Measurements from ENCODE around the gene PTTG1IP. TPM values are rescaled to one million over a fixed set of nuclear protein-coding genes. Genes with fewer than 3 reads are reported as not detected.
"Not testable (repeated sequence)": the region's sequence is repeated elsewhere in the genome, so short reads cannot be mapped to it uniquely, and the experiment has no call there.

The PTTG1IP gene
- total and polyA plus RNA-seq, 2 of the 4 experiments (the other 2 are of a cell fraction): 167 to 194 TPM

- H2BK15ac ChIP-seq (ENCODE audit: low read depth, low read length): no peak overlapping the region
- H3K56ac ChIP-seq (ENCODE audit: extremely low read depth, insufficient read depth, low read length): no peak overlapping the region
- no peak overlapping the region for H2AFZ ChIP-seq (replicated peaks; ENCODE audit: low read length, poor library complexity)
- no peak overlapping the region for H3K23ac ChIP-seq (ENCODE audit: low read depth, low read length)
- no peak overlapping the region for H2BK20ac ChIP-seq (ENCODE audit: low read depth, low read length)
- H3K4me2 ChIP-seq (ENCODE audit: low read depth, low read length): no peak overlapping the region
- no peak overlapping the region for H2AK9ac ChIP-seq (replicated peaks; ENCODE audit: low read depth, low read length, poor library complexity)
- peaks cover 18% of the 10 kb centered on the region for H3K27me3 ChIP-seq (ENCODE audit: control insufficient read depth, insufficient read depth, low read length)
- POLR2A ChIA-PET (ENCODE audit: unreplicated experiment): no interaction called here
- intact Hi-C loops (cut with micrococcal nuclease) (loop anchor here (1.0 kb wide), 1 partner anchor 11 kb away; no protein-coding TSS in a partner anchor), dilution Hi-C loops (cut with HindIII; ENCODE audit: low sequenced_read_pairs, unreplicated experiment) (no loop called here), in situ Hi-C loops (cut with MboI; ENCODE audit: low sequenced_read_pairs) (no loop called here)
- H4K8ac ChIP-seq (ENCODE audit: low read depth in 2 of 2, low read length in 2 of 2): no peak overlapping the region
- WGBS, 2 experiments (ENCODE audit: extremely low coverage in 2 of 2, insufficient read length in 1 of 2): no CpG with 5 or more reads among the region's 5 CpGs
- TF ChIP-seq USF2 (IDR thresholded peaks at IDR 0.05; ENCODE audit: low read depth, low read length) (no peak), RFX5 (IDR thresholded peaks at IDR 0.05; ENCODE audit: low read depth, low read length) (no peak), CEBPB (IDR thresholded peaks at IDR 0.05; ENCODE audit: low read depth, low read length) (no peak), POLR2A (IDR thresholded peaks at IDR 0.05; ENCODE audit: low read depth, low read length) (no peak)
- TF ChIP-seq, protein P1, sequence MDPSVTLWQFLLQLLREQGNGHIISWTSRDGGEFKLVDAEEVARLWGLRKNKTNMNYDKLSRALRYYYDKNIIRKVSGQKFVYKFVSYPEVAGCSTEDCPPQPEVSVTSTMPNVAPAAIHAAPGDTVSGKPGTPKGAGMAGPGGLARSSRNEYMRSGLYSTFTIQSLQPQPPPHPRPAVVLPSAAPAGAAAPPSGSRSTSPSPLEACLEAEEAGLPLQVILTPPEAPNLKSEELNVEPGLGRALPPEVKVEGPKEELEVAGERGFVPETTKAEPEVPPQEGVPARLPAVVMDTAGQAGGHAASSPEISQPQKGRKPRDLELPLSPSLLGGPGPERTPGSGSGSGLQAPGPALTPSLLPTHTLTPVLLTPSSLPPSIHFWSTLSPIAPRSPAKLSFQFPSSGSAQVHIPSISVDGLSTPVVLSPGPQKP (IDR thresholded peaks at IDR 0.05; ENCODE audit: borderline replicate concordance, low read depth, low read length): no peak
- no peaks in the 10 kb centered on the region for H4K20me1 ChIP-seq (ENCODE audit: insufficient read depth, low read length)
- H3K79me1 ChIP-seq (ENCODE audit: low read depth in 1 of 2, low read length in 2 of 2): no peaks in the 10 kb centered on the region
- peaks cover 5% of the 10 kb centered on the region; the same call in 1 of the 2 replicates for H3K4me1 ChIP-seq (ENCODE audit: control insufficient read depth, insufficient read depth, low read length)
- H3K18ac ChIP-seq (ENCODE audit: low read depth, low read length): no peak overlapping the region
- DNase-seq: no peak
- H4K5ac ChIP-seq (ENCODE audit: low read depth, low read length): no peak overlapping the region
- no peak overlapping the region for H2AK5ac ChIP-seq (ENCODE audit: low read depth, low read length)
- no peak overlapping the region for H3K27ac ChIP-seq (ENCODE audit: insufficient read depth, low read length)
- H3K4ac ChIP-seq (ENCODE audit: low read depth, low read length): no peak overlapping the region
- no TSS peak for BruUV-seq (replicated peaks)
- no peaks in the 10 kb centered on the region for H3K9me1 ChIP-seq (ENCODE audit: insufficient read depth, low read length)
- no peak overlapping the region for H2BK5ac ChIP-seq (ENCODE audit: low read depth, low read length, poor library complexity, severe bottlenecking)
- no peak for ATAC-seq (ENCODE audit: low read depth)
- H3K9me3 ChIP-seq (ENCODE audit: control insufficient read depth, insufficient read depth, low read length): peaks cover 15% of the 10 kb centered on the region
- no peak overlapping the region for H3K9ac ChIP-seq (ENCODE audit: low read depth, low read length)
- H3K14ac ChIP-seq (replicated peaks; ENCODE audit: low read depth, low read length): no peak overlapping the region
- H3K36me3 ChIP-seq (ENCODE audit: control insufficient read depth, insufficient read depth, low read length): no peaks in the 10 kb centered on the region
- CTCF ChIA-PET: no interaction called here
- no peak overlapping the region for H2BK120ac ChIP-seq (ENCODE audit: low read depth, low read length)
- no peak overlapping the region for H3K4me3 ChIP-seq (ENCODE audit: insufficient read depth, low read depth, low read length)
- H4K91ac ChIP-seq (ENCODE audit: insufficient read depth, low read depth, low read length): no peak overlapping the region
Measured at GRCh38 chr21:44833663-44834062, 39.8 kb downstream of the PTTG1IP start.

DNA sequence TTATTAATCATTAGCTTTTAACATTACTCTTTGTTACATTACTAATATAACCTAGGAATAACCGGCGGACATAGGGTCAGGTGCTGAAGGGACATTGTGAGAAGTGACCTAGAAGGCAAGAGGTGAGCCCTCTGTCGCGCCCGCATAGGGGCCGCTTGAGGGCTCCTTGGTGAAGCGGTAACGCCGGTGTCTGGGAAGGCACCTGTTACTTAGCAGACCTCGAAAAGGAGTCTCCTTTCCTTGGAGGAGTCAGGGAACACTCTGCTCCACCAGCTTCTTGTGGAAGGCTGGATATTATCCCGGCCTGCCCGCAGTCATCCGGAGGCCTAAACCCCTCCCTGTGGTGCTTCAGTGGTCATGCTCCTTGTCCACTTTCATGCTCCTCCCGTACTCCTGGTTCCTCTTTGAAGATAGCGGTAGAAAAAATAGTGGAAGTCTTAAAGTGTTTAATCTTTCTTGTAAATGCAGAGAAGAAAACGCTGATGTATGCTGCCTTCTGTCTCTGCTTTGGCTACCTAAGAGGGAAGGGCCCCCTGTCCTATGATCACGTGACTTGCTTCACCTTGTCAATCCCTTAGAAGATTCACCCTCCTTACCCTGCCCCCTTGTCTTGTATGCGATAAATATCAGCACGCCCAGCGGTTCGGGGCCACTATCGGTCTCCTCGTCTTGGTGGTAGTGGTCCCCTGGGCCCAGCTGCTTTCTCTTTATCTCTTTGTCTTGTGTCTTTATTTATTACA is 40.8 kb downstream of the PTTG1IP start:
- POLR2A ChIA-PET (ENCODE audit: unreplicated experiment); H2BK120ac ChIP-seq (ENCODE audit: low read depth, low read length); H3K9me1 ChIP-seq (ENCODE audit: insufficient read depth, low read length); H2BK5ac ChIP-seq (ENCODE audit: low read depth, low read length, poor library complexity, severe bottlenecking); H3K4me2 ChIP-seq (ENCODE audit: low read depth, low read length); H3K4me3 ChIP-seq (ENCODE audit: insufficient read depth, low read depth, low read length); H3K36me3 ChIP-seq (ENCODE audit: control insufficient read depth, insufficient read depth, low read length); BruUV-seq (replicated peaks); H2AK5ac ChIP-seq (ENCODE audit: low read depth, low read length); H2AK9ac ChIP-seq (replicated peaks; ENCODE audit: low read depth, low read length, poor library complexity); intact Hi-C loops (cut with micrococcal nuclease); H3K14ac ChIP-seq (replicated peaks; ENCODE audit: low read depth, low read length); H3K9ac ChIP-seq (ENCODE audit: low read depth, low read length); H2BK20ac ChIP-seq (ENCODE audit: low read depth, low read length); H3K56ac ChIP-seq (ENCODE audit: extremely low read depth, insufficient read depth, low read length); DNase-seq; H3K18ac ChIP-seq (ENCODE audit: low read depth, low read length); dilution Hi-C loops (cut with HindIII; ENCODE audit: low sequenced_read_pairs, unreplicated experiment); H4K20me1 ChIP-seq (ENCODE audit: insufficient read depth, low read length); H4K5ac ChIP-seq (ENCODE audit: low read depth, low read length); H3K4ac ChIP-seq (ENCODE audit: low read depth, low read length); CTCF ChIA-PET; H3K23ac ChIP-seq (ENCODE audit: low read depth, low read length); H4K8ac ChIP-seq (ENCODE audit: low read depth in 2 of 2, low read length in 2 of 2); H3K27ac ChIP-seq (ENCODE audit: insufficient read depth, low read length); H2AFZ ChIP-seq (replicated peaks; ENCODE audit: low read length, poor library complexity); H4K91ac ChIP-seq (ENCODE audit: insufficient read depth, low read depth, low read length); H3K79me1 ChIP-seq (ENCODE audit: low read depth in 1 of 2, low read length in 2 of 2); in situ Hi-C loops (cut with MboI; ENCODE audit: low sequenced_read_pairs); H2BK15ac ChIP-seq (ENCODE audit: low read depth, low read length); H3K4me1 ChIP-seq (ENCODE audit: control insufficient read depth, insufficient read depth, low read length); ATAC-seq (ENCODE audit: low read depth): not testable (repeated sequence)
- Histone ChIP-seq H3K27me3 (ENCODE audit: control insufficient read depth, insufficient read depth, low read length) (peaks cover 19% of the 10 kb centered on the region), H3K9me3 (ENCODE audit: control insufficient read depth, insufficient read depth, low read length) (peaks cover 20% of the 10 kb centered on the region)
- 83% methylated on average over 14 of the region's 23 CpGs; no CpG with 5 or more reads in 1 of the 2 experiments for WGBS, 2 experiments (ENCODE audit: extremely low coverage in 2 of 2, insufficient read length in 1 of 2)

All from IMR-90 (cell line).